HG03135 (cell line): ENCODE results near the gene TRIM66.

Experiments
- ATAC-seq: cut with Tn5 transposase; IDR thresholded peaks from one replicate; pipeline ENCODE4 v1.9.1; 2021; ENCODE audit warnings: mild to moderate bottlenecking, moderate library complexity; ENCODE audit not compliant: unreplicated experiment

Gene TRIM66

GRCh38 chr11:8613036-8613435 is 69.4 kb downstream of the TRIM66 start:
- ATAC-seq, result no peak

GRCh38 chr11:8612522-8612921 is 69.9 kb downstream of the TRIM66 start:
- no peak for ATAC-seq

GRCh38 chr11:8610532-8611116 is 71.8 kb downstream of the TRIM66 start:
- ATAC-seq, result no peak

- ATAC-seq, result no peak
These were observed 73.8 kb downstream of the TRIM66 start for GRCh38 chr11:8608652-8609051.

- no peak for ATAC-seq
These were observed 76.4 kb downstream of the TRIM66 start for GRCh38 chr11:8605971-8606563.

GRCh38 chr11:8604078-8604723 is 78.3 kb downstream of the TRIM66 start:
- ATAC-seq, result peak; percentile 71

GRCh38 chr11:8603696-8604077 is 78.8 kb downstream of the TRIM66 start:
- no peak for ATAC-seq

- no peak for ATAC-seq
These were observed 80.9 kb downstream of the TRIM66 start for GRCh38 chr11:8601376-8602133.

- ATAC-seq, result no peak
These were observed 84.0 kb downstream of the TRIM66 start for GRCh38 chr11:8598506-8598905.

GRCh38 chr11:8597182-8597581 is 85.3 kb downstream of the TRIM66 start:
- no peak for ATAC-seq

- no peak for ATAC-seq
These were observed 85.9 kb downstream of the TRIM66 start for GRCh38 chr11:8596504-8597046.

- ATAC-seq, result peak; percentile 91
These were observed 88.2 kb downstream of the TRIM66 start, which contains the start of gene STK33 for GRCh38 chr11:8593935-8594909. STK33 (minus strand) TSS chr11:8594228; CDS start chr11:8474905, 119,323 bp downstream.

- ATAC-seq, result peak; percentile 20
These were observed 89.0 kb downstream of the TRIM66 start for GRCh38 chr11:8593455-8593854.

- no peak for ATAC-seq
These were observed 94.5 kb downstream of the TRIM66 start for GRCh38 chr11:8587915-8588314.

GRCh38 chr11:8586805-8587204 is 95.7 kb downstream of the TRIM66 start:
- ATAC-seq, result no peak

- no peak for ATAC-seq
These were observed 96.3 kb downstream of the TRIM66 start for GRCh38 chr11:8586184-8586583.

- no peak for ATAC-seq
These were observed 98.0 kb downstream of the TRIM66 start for GRCh38 chr11:8584511-8584910.

GRCh38 chr11:8584082-8584481 is 98.4 kb downstream of the TRIM66 start:
- no peak for ATAC-seq

- ATAC-seq, result no peak
These were observed 101.2 kb downstream of the TRIM66 start for GRCh38 chr11:8581300-8581699.
